ENCODE results near the gene CD2. TPM values are rescaled to one million over a fixed set of nuclear protein-coding genes. Genes with fewer than 3 reads are reported as not detected.

The CD2 gene
- total and polyA plus RNA-seq, 2 of the 8 experiments (the other 6 are each of a cell fraction or from before 2014, with no cell fraction given), result not detected

- TF ChIP-seq EGR1 (IDR thresholded peaks at IDR 0.05; ENCODE audit: borderline replicate concordance, low read depth, low read length) (no peak), NRF1 (IDR thresholded peaks at IDR 0.05; ENCODE audit: low read depth, low read length) (no peak), SP1 (IDR thresholded peaks at IDR 0.05; ENCODE audit: low read depth, low read length) (no peak)
Measured at GRCh38 chr1:116737855-116738321, 16.3 kb upstream of the CD2 start (continued).

Data from H1 (cell line).